Measurements from ENCODE around the gene CEP290.
"Not testable (repeated sequence)": the region's sequence is repeated elsewhere in the genome, so short reads cannot be mapped to it uniquely, and the experiment has no call there.

CEP290 gene

DNA sequence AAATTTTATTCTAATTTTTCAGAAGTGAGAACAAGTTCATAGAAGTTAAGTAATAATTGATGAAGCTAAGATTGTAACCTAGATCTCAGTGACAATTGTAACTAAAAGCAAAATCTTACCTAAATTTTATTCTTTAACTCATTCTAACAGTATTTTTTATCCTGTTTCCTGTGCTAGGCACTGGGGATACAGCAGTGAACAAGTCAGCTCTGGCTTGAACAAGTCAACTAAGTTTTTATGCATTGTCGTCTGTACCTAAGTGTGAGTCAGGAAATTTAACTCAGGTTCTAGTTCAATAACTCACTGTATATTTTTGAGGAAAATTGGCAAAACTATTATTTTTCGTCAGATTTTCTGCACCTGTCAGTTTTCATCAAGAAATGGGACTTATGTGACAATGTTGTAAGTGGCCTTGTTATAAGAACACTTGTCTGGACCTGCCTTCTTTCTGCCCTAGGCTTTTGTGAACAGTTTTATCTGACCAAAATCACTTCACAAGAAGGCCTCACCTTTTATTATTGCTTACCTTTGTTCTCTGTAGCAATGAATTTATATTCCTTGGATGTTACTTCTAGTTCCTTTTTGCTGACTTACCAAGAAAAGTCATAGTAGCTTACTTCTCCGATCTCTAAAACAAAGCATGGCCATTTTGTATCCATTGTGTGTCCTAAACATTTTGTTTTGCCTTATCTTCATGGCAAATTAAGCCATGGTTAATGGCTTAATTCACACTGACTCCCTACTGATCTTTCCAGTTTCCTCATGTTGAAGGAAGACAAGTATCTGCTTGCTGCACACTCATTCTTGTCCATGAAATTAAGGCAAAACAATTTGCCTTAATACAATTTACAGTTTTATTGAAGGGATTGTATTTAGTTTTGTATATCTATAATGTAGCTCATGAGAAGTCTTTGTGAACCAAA lies 2.9 kb upstream of the CEP290 start:
- H3K36me3 ChIP-seq (ENCODE audit: control insufficient read depth in 2 of 2, insufficient read depth in 2 of 2, low read length in 2 of 2) = no peaks in the 10 kb centered on the region
- no peaks in the 10 kb centered on the region for H3K27me3 ChIP-seq (ENCODE audit: control insufficient read depth in 2 of 2, insufficient read depth in 2 of 2, low read length in 2 of 2)
- peaks cover 12 to 15% of the 10 kb centered on the region in 2 donors for H3K4me1 ChIP-seq (ENCODE audit: control insufficient read depth in 2 of 2, insufficient read depth in 2 of 2, low read length in 2 of 2)
- H3K9me3 ChIP-seq (ENCODE audit: control insufficient read depth in 2 of 2, low read length in 2 of 2) = no peaks in the 10 kb centered on the region
- no peak overlapping the region for H3K9ac ChIP-seq (ENCODE audit: low read depth in 1 of 2, low read length in 2 of 2)
- peak overlapping the region in 1 of 2 donors; percentile 5 for H3K27ac ChIP-seq (ENCODE audit: low read depth in 2 of 2, low read length in 2 of 2)
- H3K4me3 ChIP-seq (ENCODE audit: low read length in 2 of 2) = no peak overlapping the region

DNA sequence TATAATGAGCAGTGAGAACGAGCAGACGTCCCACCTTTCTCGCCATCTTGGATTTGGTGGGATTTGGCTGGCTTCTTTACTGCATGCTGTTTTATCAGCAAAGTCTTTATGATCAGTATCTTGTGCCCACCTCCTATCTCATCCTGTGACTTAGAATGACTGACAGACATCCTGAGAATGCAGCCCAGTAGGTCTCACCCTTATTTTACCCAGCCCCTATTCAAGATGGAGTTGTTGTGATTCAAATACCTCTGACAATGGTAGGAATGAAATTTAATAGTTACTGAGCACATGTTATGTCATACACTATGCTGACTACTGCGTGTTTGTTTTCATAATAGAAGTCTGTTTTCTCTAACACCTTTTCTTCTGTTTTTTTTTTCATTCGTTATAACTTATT lies 2.1 kb upstream of the CEP290 start:
- Histone ChIP-seq H3K27ac (ENCODE audit: low read depth in 2 of 2, low read length in 2 of 2) (no peak overlapping the region), H3K4me3 (ENCODE audit: low read length in 2 of 2) (no peak overlapping the region), H3K9ac (ENCODE audit: low read depth in 1 of 2, low read length in 2 of 2) (no peak overlapping the region)

DNA sequence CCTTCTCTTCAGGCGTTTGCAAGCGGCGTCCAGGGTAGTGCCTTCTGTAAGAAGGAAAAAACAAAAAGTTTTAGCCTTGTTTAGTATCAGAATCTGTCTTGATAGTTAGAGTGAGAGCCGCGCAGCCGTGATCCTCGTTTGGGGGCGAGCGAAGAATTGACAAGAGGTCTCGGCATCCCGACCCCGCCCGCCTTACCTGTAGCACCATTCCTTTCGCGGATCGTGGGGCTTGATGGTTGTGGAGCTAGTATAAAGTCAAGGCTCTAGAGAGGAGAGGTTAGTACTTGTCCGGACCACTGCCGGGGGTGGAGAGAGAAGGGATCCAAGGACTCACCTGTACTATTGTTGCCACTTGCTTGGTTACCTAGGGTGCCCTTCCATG lies 713 bp upstream of the CEP290 start:
- Histone ChIP-seq H3K27ac (ENCODE audit: low read depth in 2 of 2, low read length in 2 of 2) (peak overlapping the region; percentile 67 to 74), H3K4me3 (ENCODE audit: low read length in 2 of 2) (peak overlapping the region; percentile 90 to 92), H3K9ac (ENCODE audit: low read depth in 1 of 2, low read length in 2 of 2) (peak overlapping the region; percentile 75 to 78), H3K36me3 (ENCODE audit: control insufficient read depth in 2 of 2, insufficient read depth in 2 of 2, low read length in 2 of 2) (no peaks in the 10 kb centered on the region), H3K27me3 (ENCODE audit: control insufficient read depth in 2 of 2, insufficient read depth in 2 of 2, low read length in 2 of 2) (no peaks in the 10 kb centered on the region), H3K9me3 (ENCODE audit: control insufficient read depth in 2 of 2, low read length in 2 of 2) (no peaks in the 10 kb centered on the region), H3K4me1 (ENCODE audit: control insufficient read depth in 2 of 2, insufficient read depth in 2 of 2, low read length in 2 of 2) (peaks cover 12 to 15% of the 10 kb centered on the region in 2 donors)

More for the DNA sequence above, 2.1 kb upstream of the CEP290 start:
- Histone ChIP-seq H3K36me3 (ENCODE audit: control insufficient read depth in 2 of 2, insufficient read depth in 2 of 2, low read length in 2 of 2) (no peaks in the 10 kb centered on the region), H3K9me3 (ENCODE audit: control insufficient read depth in 2 of 2, low read length in 2 of 2) (no peaks in the 10 kb centered on the region), H3K4me1 (ENCODE audit: control insufficient read depth in 2 of 2, insufficient read depth in 2 of 2, low read length in 2 of 2) (peaks cover 12 to 15% of the 10 kb centered on the region in 2 donors), H3K27me3 (ENCODE audit: control insufficient read depth in 2 of 2, insufficient read depth in 2 of 2, low read length in 2 of 2) (no peaks in the 10 kb centered on the region)

DNA sequence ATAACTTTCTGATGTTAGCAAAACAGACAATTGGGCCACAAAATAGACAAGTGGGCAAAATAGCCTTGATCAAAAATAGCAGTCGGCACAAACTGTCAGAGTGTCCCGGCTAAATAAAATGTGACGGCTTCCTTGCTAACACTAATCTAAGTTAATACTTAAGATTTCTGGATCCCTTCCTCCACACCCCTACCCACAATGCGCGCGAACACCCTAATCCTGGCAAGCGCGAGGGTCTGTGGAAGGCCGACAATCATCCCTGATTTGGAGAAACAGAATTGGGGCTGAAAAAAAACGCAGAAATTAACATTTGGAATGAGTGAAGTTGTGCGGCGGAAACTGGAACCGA lies 489 bp downstream of the CEP290 start:
- Histone ChIP-seq H3K4me1 (ENCODE audit: control insufficient read depth in 2 of 2, insufficient read depth in 2 of 2, low read length in 2 of 2) (peaks cover 12 to 15% of the 10 kb centered on the region in 2 donors), H3K27ac (ENCODE audit: low read depth in 2 of 2, low read length in 2 of 2) (peak overlapping the region; percentile 73 to 83), H3K36me3 (ENCODE audit: control insufficient read depth in 2 of 2, insufficient read depth in 2 of 2, low read length in 2 of 2) (peaks cover 0 to 3% of the 10 kb centered on the region in 2 donors), H3K9ac (ENCODE audit: low read depth in 1 of 2, low read length in 2 of 2) (peak overlapping the region; percentile 66 to 80), H3K9me3 (ENCODE audit: control insufficient read depth in 2 of 2, low read length in 2 of 2) (no peaks in the 10 kb centered on the region), H3K27me3 (ENCODE audit: control insufficient read depth in 2 of 2, insufficient read depth in 2 of 2, low read length in 2 of 2) (no peaks in the 10 kb centered on the region), H3K4me3 (ENCODE audit: low read length in 2 of 2) (peak overlapping the region; percentile 90 to 92)

DNA sequence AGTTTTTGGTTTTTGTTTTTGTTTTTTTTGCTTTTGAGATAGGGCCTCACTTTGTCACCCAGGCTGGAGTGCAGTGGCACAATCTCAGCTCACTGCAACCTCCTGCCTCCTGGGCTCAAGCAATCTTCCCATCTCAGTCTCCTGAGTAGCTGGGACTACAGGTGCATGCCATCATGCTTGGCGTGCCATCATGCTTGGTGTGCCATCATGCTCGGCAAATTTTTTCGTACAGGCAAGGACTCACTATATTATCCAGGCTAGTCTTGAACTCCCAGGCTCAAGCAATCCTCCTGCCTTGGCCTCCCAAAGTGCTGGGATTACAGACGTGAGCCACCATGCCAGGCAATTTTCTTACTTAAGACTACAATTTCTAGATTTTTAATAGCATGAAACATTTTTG lies 2.2 kb downstream of the CEP290 start:
- not testable (repeated sequence) for H3K27ac ChIP-seq (ENCODE audit: low read depth in 2 of 2, low read length in 2 of 2); H3K4me3 ChIP-seq (ENCODE audit: low read length in 2 of 2); H3K27me3 ChIP-seq (ENCODE audit: control insufficient read depth in 2 of 2, insufficient read depth in 2 of 2, low read length in 2 of 2); H3K9ac ChIP-seq (ENCODE audit: low read depth in 1 of 2, low read length in 2 of 2); H3K9me3 ChIP-seq (ENCODE audit: control insufficient read depth in 2 of 2, low read length in 2 of 2); H3K36me3 ChIP-seq (ENCODE audit: control insufficient read depth in 2 of 2, insufficient read depth in 2 of 2, low read length in 2 of 2)
- peaks cover 12 to 15% of the 10 kb centered on the region in 2 donors for H3K4me1 ChIP-seq (ENCODE audit: control insufficient read depth in 2 of 2, insufficient read depth in 2 of 2, low read length in 2 of 2)

- not testable (repeated sequence) for H3K27ac ChIP-seq (ENCODE audit: low read depth in 2 of 2, low read length in 2 of 2); H3K4me3 ChIP-seq (ENCODE audit: low read length in 2 of 2); H3K4me1 ChIP-seq (ENCODE audit: control insufficient read depth in 2 of 2, insufficient read depth in 2 of 2, low read length in 2 of 2); H3K36me3 ChIP-seq (ENCODE audit: control insufficient read depth in 2 of 2, insufficient read depth in 2 of 2, low read length in 2 of 2); H3K9me3 ChIP-seq (ENCODE audit: control insufficient read depth in 2 of 2, low read length in 2 of 2); H3K9ac ChIP-seq (ENCODE audit: low read depth in 1 of 2, low read length in 2 of 2); H3K27me3 ChIP-seq (ENCODE audit: control insufficient read depth in 2 of 2, insufficient read depth in 2 of 2, low read length in 2 of 2)
Measured at GRCh38 chr12:88133181-88133580, 8.7 kb downstream of the CEP290 start.

DNA sequence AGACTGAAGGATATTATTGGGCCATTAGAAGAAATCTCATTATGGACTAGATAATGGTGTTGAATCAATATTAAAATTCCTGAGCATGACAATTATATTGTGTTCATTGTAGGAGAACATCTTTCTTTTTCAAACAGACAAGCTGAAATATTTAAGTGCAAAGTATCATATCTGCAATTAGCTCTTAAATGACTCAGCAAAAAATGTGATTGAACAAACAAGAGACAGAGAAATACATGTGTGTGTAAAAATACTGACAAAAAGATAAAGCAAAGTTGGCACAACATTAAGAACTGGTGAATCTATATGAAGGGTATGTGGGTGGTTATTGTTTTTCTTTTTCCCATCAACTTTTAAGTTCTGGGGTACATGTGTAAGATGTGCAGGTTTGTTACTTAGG lies 9.5 kb downstream of the CEP290 start:
- no peak overlapping the region for H3K4me3 ChIP-seq (ENCODE audit: low read length in 2 of 2)
- no peak overlapping the region for H3K9ac ChIP-seq (ENCODE audit: low read depth in 1 of 2, low read length in 2 of 2)
- no peaks in the 10 kb centered on the region for H3K9me3 ChIP-seq (ENCODE audit: control insufficient read depth in 2 of 2, low read length in 2 of 2)
- H3K4me1 ChIP-seq (ENCODE audit: control insufficient read depth in 2 of 2, insufficient read depth in 2 of 2, low read length in 2 of 2) = no peaks in the 10 kb centered on the region
- H3K27ac ChIP-seq (ENCODE audit: low read depth in 2 of 2, low read length in 2 of 2) = no peak overlapping the region
- peaks cover 8 to 10% of the 10 kb centered on the region in 2 donors for H3K36me3 ChIP-seq (ENCODE audit: control insufficient read depth in 2 of 2, insufficient read depth in 2 of 2, low read length in 2 of 2)
- H3K27me3 ChIP-seq (ENCODE audit: control insufficient read depth in 2 of 2, insufficient read depth in 2 of 2, low read length in 2 of 2) = no peaks in the 10 kb centered on the region

- Histone ChIP-seq H3K9me3 (ENCODE audit: control insufficient read depth in 2 of 2, low read length in 2 of 2) (no peaks in the 10 kb centered on the region), H3K4me1 (ENCODE audit: control insufficient read depth in 2 of 2, insufficient read depth in 2 of 2, low read length in 2 of 2) (no peaks in the 10 kb centered on the region), H3K27me3 (ENCODE audit: control insufficient read depth in 2 of 2, insufficient read depth in 2 of 2, low read length in 2 of 2) (no peaks in the 10 kb centered on the region), H3K4me3 (ENCODE audit: low read length in 2 of 2) (no peak overlapping the region), H3K9ac (ENCODE audit: low read depth in 1 of 2, low read length in 2 of 2) (no peak overlapping the region), H3K27ac (ENCODE audit: low read depth in 2 of 2, low read length in 2 of 2) (no peak overlapping the region), H3K36me3 (ENCODE audit: control insufficient read depth in 2 of 2, insufficient read depth in 2 of 2, low read length in 2 of 2) (peaks cover 4 to 13% of the 10 kb centered on the region in 2 donors)
Measured at GRCh38 chr12:88127855-88128254, 14.0 kb downstream of the CEP290 start.

- H3K27ac ChIP-seq (ENCODE audit: low read depth in 2 of 2, low read length in 2 of 2) = no peak overlapping the region
- peaks cover 4 to 19% of the 10 kb centered on the region in 2 donors for H3K36me3 ChIP-seq (ENCODE audit: control insufficient read depth in 2 of 2, insufficient read depth in 2 of 2, low read length in 2 of 2)
- H3K27me3 ChIP-seq (ENCODE audit: control insufficient read depth in 2 of 2, insufficient read depth in 2 of 2, low read length in 2 of 2) = no peaks in the 10 kb centered on the region
- H3K9me3 ChIP-seq (ENCODE audit: control insufficient read depth in 2 of 2, low read length in 2 of 2) = no peaks in the 10 kb centered on the region
- no peak overlapping the region for H3K4me3 ChIP-seq (ENCODE audit: low read length in 2 of 2)
- no peaks in the 10 kb centered on the region for H3K4me1 ChIP-seq (ENCODE audit: control insufficient read depth in 2 of 2, insufficient read depth in 2 of 2, low read length in 2 of 2)
- H3K9ac ChIP-seq (ENCODE audit: low read depth in 1 of 2, low read length in 2 of 2) = no peak overlapping the region
Measured at GRCh38 chr12:88127099-88127498, 14.8 kb downstream of the CEP290 start.

DNA sequence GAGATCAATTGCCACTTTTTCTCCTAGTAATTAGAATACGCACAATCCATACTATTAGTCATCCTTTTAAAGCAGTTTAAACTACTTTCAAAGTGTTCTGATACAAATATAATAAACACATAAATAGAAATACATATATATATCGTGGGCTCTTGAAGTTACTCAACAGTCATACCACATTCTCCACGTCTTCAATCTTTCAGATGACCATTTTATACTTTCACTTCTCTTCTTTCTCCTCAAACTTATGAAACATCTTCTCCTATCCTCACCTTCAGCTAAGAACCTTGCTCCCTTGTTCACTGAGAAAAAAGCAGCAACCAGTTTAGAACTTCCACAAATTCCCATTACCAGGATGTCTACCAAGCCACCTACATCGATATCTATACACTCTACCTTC lies 19.2 kb downstream of the CEP290 start:
- H3K4me1 ChIP-seq (ENCODE audit: control insufficient read depth in 2 of 2, insufficient read depth in 2 of 2, low read length in 2 of 2) = no peaks in the 10 kb centered on the region
- H3K4me3 ChIP-seq (ENCODE audit: low read length in 2 of 2) = no peak overlapping the region
- peaks cover 4 to 15% of the 10 kb centered on the region in 2 donors for H3K36me3 ChIP-seq (ENCODE audit: control insufficient read depth in 2 of 2, insufficient read depth in 2 of 2, low read length in 2 of 2)
- no peaks in the 10 kb centered on the region for H3K9me3 ChIP-seq (ENCODE audit: control insufficient read depth in 2 of 2, low read length in 2 of 2)
- no peaks in the 10 kb centered on the region for H3K27me3 ChIP-seq (ENCODE audit: control insufficient read depth in 2 of 2, insufficient read depth in 2 of 2, low read length in 2 of 2)
- H3K27ac ChIP-seq (ENCODE audit: low read depth in 2 of 2, low read length in 2 of 2) = no peak overlapping the region
- no peak overlapping the region for H3K9ac ChIP-seq (ENCODE audit: low read depth in 1 of 2, low read length in 2 of 2)

Measured in mucosa of rectum (tissue), 2 donors.